RKO (cell line): ENCODE measurements around the gene NUP210.

ENCODE experiments used
- DNase-seq: peaks from one replicate; pipeline ENCODE4 v3.0.0-alpha.2; 2016; ENCODE audit warnings: low spot score

NUP210 gene

GRCh38 chr3:13319564-13320220 is 100.4 kb downstream of the NUP210 start:
- DNase-seq: no peak

- DNase-seq: no peak
Observed at GRCh38 chr3:13318626-13319470, 101.3 kb downstream of the NUP210 start.

- no peak for DNase-seq
Observed at GRCh38 chr3:13317596-13318320, 102.4 kb downstream of the NUP210 start.

GRCh38 chr3:13316603-13317002 is 103.5 kb downstream of the NUP210 start:
- DNase-seq: no peak

- no peak for DNase-seq
Observed at GRCh38 chr3:13314877-13315276, 105.2 kb downstream of the NUP210 start.

- DNase-seq: no peak
Observed at GRCh38 chr3:13313813-13314212, 106.3 kb downstream of the NUP210 start.

GRCh38 chr3:13309004-13309403 is 111.1 kb downstream of the NUP210 start:
- no peak for DNase-seq

- peak; percentile 47 for DNase-seq
Observed at GRCh38 chr3:13308380-13308801, 111.7 kb downstream of the NUP210 start.

- no peak for DNase-seq
Observed at GRCh38 chr3:13307041-13307440, 113.1 kb downstream of the NUP210 start.

GRCh38 chr3:13305623-13306022 is 114.5 kb downstream of the NUP210 start:
- DNase-seq: no peak

GRCh38 chr3:13303410-13303809 is 116.7 kb downstream of the NUP210 start:
- DNase-seq: no peak

- peak; percentile 80 for DNase-seq
Observed at GRCh38 chr3:13301286-13301987, 118.7 kb downstream of the NUP210 start.

- DNase-seq: no peak
Observed at GRCh38 chr3:13300546-13301285, 119.4 kb downstream of the NUP210 start.

GRCh38 chr3:13299531-13300155 is 120.5 kb downstream of the NUP210 start:
- no peak for DNase-seq

- DNase-seq: no peak
Observed at GRCh38 chr3:13296662-13297061, 123.5 kb downstream of the NUP210 start.

GRCh38 chr3:13294442-13295351 is 125.4 kb downstream of the NUP210 start:
- DNase-seq: no peak

GRCh38 chr3:13292375-13292774 is 127.7 kb downstream of the NUP210 start:
- DNase-seq: no peak

GRCh38 chr3:13290941-13291340 is 129.2 kb downstream of the NUP210 start:
- DNase-seq: no peak

GRCh38 chr3:13289771-13290285 is 130.3 kb downstream of the NUP210 start:
- DNase-seq: no peak
